HepG2 (cell line): ENCODE results near the gene TMEM131.

Experiments used
- POLR2A ChIP-seq, 2 experiments: IDR thresholded peaks; 2 replicates each; pipeline ENCODE4 v1.6.1; 2011; ENCODE audit warnings: low read depth in 2 of 2, low read length in 2 of 2, mild to moderate bottlenecking in 1 of 2, moderate library complexity in 1 of 2; ENCODE audit not compliant: insufficient read depth in 1 of 2
- POLR2AphosphoS5 ChIP-seq: IDR thresholded peaks from 2 replicates; pipeline ENCODE4 v1.6.1; 2012; ENCODE audit warnings: low read depth, low read length
- TAF1 ChIP-seq: sonication (generic); formaldehyde crosslinking; IDR thresholded peaks from 2 replicates; pipeline ENCODE4 v1.4.0; 2020; ENCODE audit warnings: missing genetic modification reagents
- ZNF160 ChIP-seq: sonication (generic); formaldehyde crosslinking; IDR thresholded peaks from 2 replicates; pipeline ENCODE4 v1.8.0; 2022; ENCODE audit warnings: mild to moderate bottlenecking, inconsistent platforms, missing genetic modification reagents
- ZNF329 ChIP-seq: sonication (generic); formaldehyde crosslinking; IDR thresholded peaks from 2 replicates; pipeline ENCODE4 v1.9.0; 2021; ENCODE audit warnings: low read depth, mild to moderate bottlenecking, missing genetic modification reagents
- ZNF644 ChIP-seq: IDR thresholded peaks from 2 replicates; pipeline ENCODE4 v1.6.1; 2016; ENCODE audit warnings: low read depth
- TF ChIP-seq, protein P1 (sequence below): sonication (generic); formaldehyde crosslinking; IDR thresholded peaks from 2 replicates; pipeline ENCODE4 v1.5.0; 2020; ENCODE audit warnings: mild to moderate bottlenecking, missing genetic modification reagents, moderate library complexity

DNA sequence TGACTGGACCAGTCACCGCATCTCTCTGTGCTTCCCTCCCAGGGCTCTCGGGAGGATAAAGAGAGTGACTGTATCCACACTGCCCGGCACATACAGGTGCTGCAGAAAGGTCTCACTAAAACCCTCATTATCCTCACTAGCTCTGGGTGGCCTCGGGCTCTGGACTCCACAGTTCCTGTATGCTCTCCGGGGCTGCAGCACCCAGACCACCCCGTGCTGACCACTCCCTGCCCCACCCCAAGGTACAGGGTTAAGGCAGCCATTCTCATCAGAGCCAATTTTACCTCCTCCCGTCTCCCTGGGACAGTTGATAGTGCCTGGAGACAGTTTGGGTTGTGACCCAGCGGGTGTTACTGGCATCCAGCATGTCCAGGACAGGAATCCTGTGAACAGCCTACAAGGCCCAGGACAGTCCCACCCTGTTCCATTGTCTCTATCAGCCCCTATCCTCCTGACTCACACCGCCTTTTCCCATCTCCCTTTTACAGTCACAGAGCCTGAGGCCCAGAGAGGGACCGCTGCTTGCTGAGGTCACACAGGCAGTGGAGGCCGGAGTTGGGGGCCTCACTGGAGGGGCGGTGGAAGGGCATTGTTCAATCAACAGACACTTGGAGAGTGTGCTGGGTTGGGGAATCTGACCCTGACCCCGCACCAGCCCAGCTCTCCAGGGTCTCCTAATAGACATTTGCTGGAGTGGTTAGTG, 280.6 kb downstream of the TMEM131 start:
- no peak for TF ChIP-seq ZNF644 (CRISPR knock-in tag)
- no peak for TF ChIP-seq POLR2AphosphoS5
- TF ChIP-seq POLR2A (IDR thresholded peaks at IDR 0.05; ENCODE audit: insufficient read depth in 1 of 2, low read depth in 2 of 2, low read length in 2 of 2) = no peak
- TF ChIP-seq ZNF329 (CRISPR knock-in tag) = no peak
- TF ChIP-seq, protein P1, sequence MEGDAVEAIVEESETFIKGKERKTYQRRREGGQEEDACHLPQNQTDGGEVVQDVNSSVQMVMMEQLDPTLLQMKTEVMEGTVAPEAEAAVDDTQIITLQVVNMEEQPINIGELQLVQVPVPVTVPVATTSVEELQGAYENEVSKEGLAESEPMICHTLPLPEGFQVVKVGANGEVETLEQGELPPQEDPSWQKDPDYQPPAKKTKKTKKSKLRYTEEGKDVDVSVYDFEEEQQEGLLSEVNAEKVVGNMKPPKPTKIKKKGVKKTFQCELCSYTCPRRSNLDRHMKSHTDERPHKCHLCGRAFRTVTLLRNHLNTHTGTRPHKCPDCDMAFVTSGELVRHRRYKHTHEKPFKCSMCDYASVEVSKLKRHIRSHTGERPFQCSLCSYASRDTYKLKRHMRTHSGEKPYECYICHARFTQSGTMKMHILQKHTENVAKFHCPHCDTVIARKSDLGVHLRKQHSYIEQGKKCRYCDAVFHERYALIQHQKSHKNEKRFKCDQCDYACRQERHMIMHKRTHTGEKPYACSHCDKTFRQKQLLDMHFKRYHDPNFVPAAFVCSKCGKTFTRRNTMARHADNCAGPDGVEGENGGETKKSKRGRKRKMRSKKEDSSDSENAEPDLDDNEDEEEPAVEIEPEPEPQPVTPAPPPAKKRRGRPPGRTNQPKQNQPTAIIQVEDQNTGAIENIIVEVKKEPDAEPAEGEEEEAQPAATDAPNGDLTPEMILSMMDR (CRISPR knock-in tag) = no peak
- TF ChIP-seq ZNF160 (CRISPR knock-in tag) = no peak
- TF ChIP-seq TAF1 (CRISPR knock-in tag) = no peak
